ACHN (cell line): ENCODE results near the gene PPARGC1A.

Experiments used
- DNase-seq: peaks from one replicate; pipeline ENCODE4 v3.0.0-alpha.2; 2015
- in situ Hi-C: cut with HindIII; loops from 2 replicates; pipeline ENCODE4 v1.10.0; 2017; ENCODE audit warnings: low sequenced_read_pairs, low pct_ligation_motif_present, low pct_unique_long_range_greater_than_20kb

The PPARGC1A gene

GRCh38 chr4:23754688-23755087 is 135.2 kb downstream of the PPARGC1A start:
- no peak for DNase-seq
- in situ Hi-C loops: no loop called here

GRCh38 chr4:23750125-23750524 is 139.7 kb downstream of the PPARGC1A start:
- in situ Hi-C loops: no loop called here
- DNase-seq: no peak

- in situ Hi-C loops: no loop called here
- no peak for DNase-seq
Observed at GRCh38 chr4:23747281-23747735, 142.5 kb downstream of the PPARGC1A start.

- in situ Hi-C loops: no loop called here
Observed at GRCh38 chr4:23746672-23747071, 143.2 kb downstream of the PPARGC1A start.

GRCh38 chr4:23746027-23746426 is 143.8 kb downstream of the PPARGC1A start:
- in situ Hi-C loops: no loop called here

More at GRCh38 chr4:23746672-23747071, 143.2 kb downstream of the PPARGC1A start:
- DNase-seq: no peak

GRCh38 chr4:23745377-23745776 is 144.5 kb downstream of the PPARGC1A start:
- DNase-seq: no peak

More at GRCh38 chr4:23746027-23746426, 143.8 kb downstream of the PPARGC1A start:
- no peak for DNase-seq

More at GRCh38 chr4:23745377-23745776, 144.5 kb downstream of the PPARGC1A start:
- in situ Hi-C loops: no loop called here
